GM13976 (cell line): Measurements from ENCODE around the gene AMIGO2.

ENCODE experiments used
- DNase-seq: peaks from one replicate; pipeline ENCODE4 v3.0.0; 2012; ENCODE audit warnings: low spot score
- CTCF ChIP-seq: IDR thresholded peaks from 2 replicates; pipeline ENCODE4 v1.5.1; 2012; ENCODE audit warnings: borderline replicate concordance, mild to moderate bottlenecking; ENCODE audit not compliant: insufficient read depth; ENCODE audit errors: extremely low read depth, missing control alignments, control extremely low read depth
- in situ Hi-C: fragments of 300-500 bp; cut with MboI; formaldehyde crosslinking; loops from one replicate; pipeline ENCODE4 v1.12.0; 2022; ENCODE audit warnings: low sequenced_read_pairs, mixed read lengths, inconsistent platforms; ENCODE audit not compliant: unreplicated experiment

AMIGO2 gene

DNA sequence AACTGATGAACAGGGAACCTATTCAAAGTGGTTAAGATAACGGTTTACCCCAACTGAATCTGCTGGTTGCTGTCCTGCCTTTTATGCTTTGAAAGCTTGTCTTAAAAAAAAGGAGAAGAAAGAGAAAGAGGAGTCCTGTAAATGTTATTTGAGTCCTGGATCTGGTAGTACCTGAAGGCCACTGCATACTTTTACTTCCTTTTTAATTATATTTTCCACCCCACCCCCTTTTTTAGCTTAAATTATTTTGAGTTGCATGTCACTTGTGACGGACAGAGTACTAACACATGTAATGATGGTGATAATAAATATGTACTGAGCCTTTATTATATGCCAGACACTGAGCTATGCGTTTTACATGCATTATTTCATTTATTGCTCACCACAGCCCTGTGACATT, 2.5 kb upstream of the AMIGO2 start:
- DNase-seq = no peak
- TF ChIP-seq CTCF = no peak
- in situ Hi-C loops = no loop called here

DNA sequence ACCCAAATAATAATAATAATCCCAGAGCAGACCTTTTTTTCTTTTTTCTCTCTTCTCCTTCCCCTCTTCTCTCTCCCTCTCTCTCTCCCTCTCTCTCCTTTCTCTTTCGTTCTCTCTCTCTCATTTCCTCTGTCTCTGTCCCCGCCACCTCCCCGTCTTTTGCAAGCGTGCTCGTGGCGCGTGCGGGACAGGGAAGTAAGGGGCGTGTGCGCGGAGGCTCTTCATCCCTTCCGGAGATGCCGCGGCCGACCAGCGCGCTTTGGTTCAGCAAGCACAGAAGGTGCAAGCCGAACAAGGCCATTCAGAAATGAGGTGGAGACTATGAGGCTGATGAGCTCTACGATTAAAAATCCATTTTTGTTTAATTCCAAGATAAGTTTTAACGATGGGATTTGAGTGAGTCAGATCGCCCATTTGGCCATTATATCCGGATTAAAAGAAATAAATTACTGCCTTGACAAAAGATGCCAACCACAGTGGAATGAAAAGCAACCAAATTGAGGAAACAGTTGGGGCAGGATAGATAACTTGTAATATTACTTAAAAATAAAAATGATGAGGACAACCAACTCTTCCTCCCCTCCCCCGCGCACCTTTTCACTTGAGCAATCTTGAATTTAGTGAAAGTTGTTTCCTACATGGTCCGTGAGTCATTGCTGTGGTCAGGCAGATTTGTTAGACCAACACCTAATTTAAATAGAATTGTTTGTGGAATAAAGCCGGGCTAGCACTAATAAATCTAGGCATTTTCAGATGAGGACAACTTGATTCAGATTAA, 1.2 kb upstream of the AMIGO2 start:
- in situ Hi-C loops = no loop called here
- no peak for TF ChIP-seq CTCF
- DNase-seq = peak; percentile 24

DNA sequence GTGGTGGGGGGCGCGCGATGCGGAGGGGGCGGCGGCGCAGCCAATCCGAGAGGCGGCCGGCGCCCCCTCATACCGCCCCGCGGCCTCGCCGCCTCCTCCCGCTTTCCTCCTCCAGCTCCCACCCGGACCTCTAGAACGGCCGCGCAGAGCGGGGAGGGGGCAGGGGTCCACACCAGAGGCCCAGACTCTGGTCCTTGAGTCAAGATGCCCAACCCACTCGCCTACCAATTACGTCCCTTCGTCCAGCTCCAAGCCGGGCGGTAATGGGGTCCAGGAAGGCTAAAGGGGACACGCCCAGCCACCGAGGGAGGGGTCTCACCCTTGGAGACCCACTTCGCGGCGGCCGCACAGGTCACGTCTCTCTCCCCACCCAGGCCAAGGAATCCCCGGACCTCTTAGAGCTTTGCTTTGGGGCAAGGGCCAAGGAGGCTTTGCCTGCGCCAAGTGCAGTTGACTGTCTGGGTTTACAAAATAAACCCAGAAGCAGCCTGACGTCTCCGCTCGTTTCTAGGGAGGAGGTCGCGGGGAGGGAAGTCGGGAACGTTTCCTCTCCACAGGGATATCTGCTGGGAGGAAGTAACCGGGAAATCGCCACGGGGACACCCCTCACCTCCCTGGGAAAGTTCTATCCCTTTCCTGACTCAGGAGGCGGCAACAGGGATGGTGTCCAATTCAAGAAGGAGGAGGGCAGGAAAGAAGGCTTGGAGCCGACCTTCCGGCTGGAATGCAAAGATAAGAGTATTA, 394 bp upstream of the AMIGO2 start:
- DNase-seq = peak; percentile 48
- TF ChIP-seq CTCF = no peak
- in situ Hi-C loops = no loop called here

DNA sequence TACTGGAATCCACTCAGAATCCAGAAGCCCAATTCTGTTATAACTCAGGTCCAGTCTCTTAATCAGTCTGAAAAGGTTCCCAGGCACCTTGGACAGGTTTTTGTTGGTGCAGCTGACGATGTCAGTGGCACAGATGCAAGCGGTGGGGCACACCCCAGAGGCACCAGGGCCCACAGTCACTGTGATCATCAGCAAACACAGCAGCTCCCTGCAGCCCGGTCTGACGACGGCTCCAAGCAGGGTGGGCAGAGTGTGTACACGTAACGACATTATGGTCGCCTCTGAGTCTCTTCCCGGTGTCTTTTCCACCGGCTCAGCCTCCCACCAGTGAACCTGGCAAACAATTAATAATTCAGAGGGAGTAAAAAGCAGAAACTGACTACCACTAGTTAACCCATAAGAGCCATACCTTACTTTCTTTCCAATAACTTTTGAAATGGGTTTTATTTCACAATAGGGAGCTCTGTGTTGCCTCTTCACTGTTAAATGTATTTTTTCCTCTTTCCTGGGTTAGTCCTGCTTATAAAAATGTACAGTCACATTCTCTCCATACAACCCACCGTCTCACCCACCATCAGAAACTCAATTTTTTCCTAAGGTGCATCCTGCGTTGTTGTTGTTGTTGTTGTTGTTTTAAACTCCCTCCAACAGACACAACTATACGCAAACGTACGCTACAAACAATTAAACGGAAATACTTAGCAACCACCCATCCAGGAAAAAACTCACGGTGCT, 859 bp downstream of the AMIGO2 start:
- in situ Hi-C loops = no loop called here
- DNase-seq = peak; percentile 17
- no peak for TF ChIP-seq CTCF

DNA sequence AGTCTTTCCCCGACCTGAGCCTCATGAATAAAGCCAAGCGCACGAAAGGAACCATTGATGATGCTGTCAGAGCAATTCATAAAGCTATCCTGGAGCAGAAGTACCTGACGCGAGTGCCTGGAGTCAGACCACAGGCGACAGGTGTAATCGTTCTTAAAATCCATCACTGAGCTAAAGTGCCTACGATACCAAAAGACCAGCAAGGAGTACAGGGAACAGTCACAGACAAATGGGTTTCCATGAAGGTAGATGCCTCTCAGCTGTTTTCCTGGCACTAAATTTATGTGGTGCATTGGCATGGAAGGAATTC, 1.7 kb downstream of the AMIGO2 start:
- DNase-seq = no peak
- no peak for TF ChIP-seq CTCF
- in situ Hi-C loops = no loop called here

GRCh38 chr12:47077206-47078085, 2.3 kb downstream of the AMIGO2 start:
- in situ Hi-C loops = no loop called here
- no peak for DNase-seq
- TF ChIP-seq CTCF = no peak
